Tibial artery (tissue), 4 donors: ENCODE measurements around the gene LMNTD1.
"Not testable (repeated sequence)": the region's sequence is repeated elsewhere in the genome, so short reads cannot be mapped to it uniquely, and the experiment has no call there.

Source experiments
- DNase-seq, 2 donors: peaks; one replicate each; pipeline ENCODE4 v3.0.0-alpha.2; 2019
- H3K27ac ChIP-seq, 2 donors: fragments of 200-600 bp; sonication (generic) in 1 of 2; 1 replicate in 1 of 2; 2 replicates in 1 of 2; pipeline ENCODE4 v1.5.1; 2018 to 2019; ENCODE audit warnings: mild to moderate bottlenecking in 1 of 2
- H3K27me3 ChIP-seq, 2 donors: fragments of 200-600 bp; sonication (generic) in 1 of 2; one replicate each; pipeline versions ENCODE4 v1.5.1 to v1.6.0; 2016 to 2019
- H3K36me3 ChIP-seq, 3 donors: fragments of 200-600 bp; sonication (generic) in 2 of 3; one replicate each; pipeline ENCODE4 v1.5.1; 2016 to 2019; ENCODE audit warnings: mild to moderate bottlenecking in 2 of 3
- H3K4me1 ChIP-seq, 4 donors: fragments of 200-600 bp; sonication (generic) in 2 of 4; 1 replicate in 3 of 4; 2 replicates in 1 of 4; pipeline ENCODE4 v1.5.1; 2016 to 2019
- H3K4me3 ChIP-seq, 2 donors: fragments of 200-600 bp; sonication (generic) in 1 of 2; 1 replicate in 1 of 2; 2 replicates in 1 of 2; pipeline ENCODE4 v1.5.1; 2018 to 2019; ENCODE audit warnings: mild to moderate bottlenecking in 2 of 2
- H3K9me3 ChIP-seq, 3 donors: fragments of 200-600 bp; sonication (generic) in 1 of 3; one replicate each; pipeline ENCODE4 v1.5.1; 2016 to 2019
- intact Hi-C: fragments of 100-400 bp; cut with DNase I; formaldehyde crosslinking; loops from one replicate; pipeline ENCODE4 v1.15.0; 2023; ENCODE audit warnings: low total_unique reads
- TF ChIP-seq, protein P1 (sequence below), 2 experiments: fragments of 200-600 bp in 1 of 2; fragments of 450-650 bp in 1 of 2; IDR thresholded peaks; one replicate each; pipeline ENCODE4 v1.5.1; 2017 to 2019; ENCODE audit warnings: antibody characterized with exemption in 2 of 2, mild to moderate bottlenecking in 1 of 2, moderate library complexity in 1 of 2

The LMNTD1 gene, protein sequence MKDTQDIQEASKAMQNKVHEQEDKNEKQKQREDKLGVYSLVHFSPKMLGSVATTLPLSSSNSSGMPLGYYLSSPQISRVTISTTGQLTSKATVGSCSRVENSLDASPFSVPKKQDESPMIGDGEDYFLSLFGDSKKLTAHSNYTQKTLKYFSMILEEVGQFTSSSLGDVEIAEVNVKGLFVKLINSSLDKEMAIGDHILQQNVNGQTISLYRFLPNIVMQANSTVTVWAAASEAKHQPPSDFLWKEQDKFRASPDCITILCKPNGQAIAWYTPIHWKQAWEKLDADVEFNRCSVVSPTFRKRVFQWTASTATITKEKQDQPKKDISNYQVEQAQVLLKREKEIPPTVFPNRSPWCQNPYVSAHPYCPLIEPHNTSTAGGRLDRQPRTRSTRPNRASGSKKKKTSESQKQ

DNA sequence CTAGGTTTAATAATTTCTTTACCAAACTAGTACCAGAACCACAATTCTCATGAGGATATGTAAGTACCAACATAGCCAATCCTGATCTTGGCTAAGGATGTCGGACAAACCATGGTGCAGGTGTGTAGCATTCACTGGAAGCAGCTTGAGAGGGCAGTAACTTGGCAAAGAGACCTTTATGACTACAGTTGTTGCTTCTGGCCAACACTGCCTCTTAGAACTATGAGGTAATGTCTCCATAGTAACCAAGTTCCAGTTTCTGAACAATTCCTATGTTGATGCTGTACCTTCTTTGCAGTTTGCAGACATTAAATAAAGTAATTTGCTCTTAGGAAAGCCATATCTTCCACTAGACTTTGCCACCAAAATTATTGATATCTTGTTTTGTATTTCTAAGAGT lies at the start of gene LMNTD1:
Gene LMNTD1, minus strand, starts transcription at position 186 of the 400 bp plus-strand sequence. CDS start 324 bp downstream, outside the sequence.
- TF ChIP-seq, protein P1, sequence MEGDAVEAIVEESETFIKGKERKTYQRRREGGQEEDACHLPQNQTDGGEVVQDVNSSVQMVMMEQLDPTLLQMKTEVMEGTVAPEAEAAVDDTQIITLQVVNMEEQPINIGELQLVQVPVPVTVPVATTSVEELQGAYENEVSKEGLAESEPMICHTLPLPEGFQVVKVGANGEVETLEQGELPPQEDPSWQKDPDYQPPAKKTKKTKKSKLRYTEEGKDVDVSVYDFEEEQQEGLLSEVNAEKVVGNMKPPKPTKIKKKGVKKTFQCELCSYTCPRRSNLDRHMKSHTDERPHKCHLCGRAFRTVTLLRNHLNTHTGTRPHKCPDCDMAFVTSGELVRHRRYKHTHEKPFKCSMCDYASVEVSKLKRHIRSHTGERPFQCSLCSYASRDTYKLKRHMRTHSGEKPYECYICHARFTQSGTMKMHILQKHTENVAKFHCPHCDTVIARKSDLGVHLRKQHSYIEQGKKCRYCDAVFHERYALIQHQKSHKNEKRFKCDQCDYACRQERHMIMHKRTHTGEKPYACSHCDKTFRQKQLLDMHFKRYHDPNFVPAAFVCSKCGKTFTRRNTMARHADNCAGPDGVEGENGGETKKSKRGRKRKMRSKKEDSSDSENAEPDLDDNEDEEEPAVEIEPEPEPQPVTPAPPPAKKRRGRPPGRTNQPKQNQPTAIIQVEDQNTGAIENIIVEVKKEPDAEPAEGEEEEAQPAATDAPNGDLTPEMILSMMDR (IDR thresholded peaks at IDR 0.05): no peak
- no peaks in the 10 kb centered on the region for H3K9me3 ChIP-seq
- H3K4me1 ChIP-seq: no peaks in the 10 kb centered on the region
- H3K27ac ChIP-seq: no peak within 1 kb of the TSS
- intact Hi-C loops: no loop called here
- H3K4me3 ChIP-seq: no peak within 1 kb of the TSS
- no peak for DNase-seq
- H3K36me3 ChIP-seq: no peaks in the 10 kb centered on the region
- no peaks in the 10 kb centered on the region for H3K27me3 ChIP-seq

DNA sequence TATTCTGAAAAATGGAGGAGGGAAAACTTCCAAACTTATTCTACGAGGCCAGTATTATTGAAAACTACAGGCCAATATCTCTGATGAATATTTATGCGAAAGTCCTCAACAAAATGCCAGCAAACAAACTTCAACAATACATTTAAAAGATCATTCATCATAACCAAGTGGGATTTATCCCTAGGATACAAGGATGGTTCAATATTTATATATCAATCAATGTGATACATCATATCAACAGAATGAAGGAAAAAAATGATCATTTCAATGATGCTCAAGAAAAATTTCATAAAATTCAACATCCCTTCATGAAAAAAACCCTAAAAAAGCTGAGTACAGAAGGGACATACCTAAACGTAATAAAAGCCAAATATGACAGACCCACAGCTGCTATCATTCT lies 45.9 kb upstream of the LMNTD1 start:
- Histone ChIP-seq H3K27me3 (no peaks in the 10 kb centered on the region), H3K27ac (no peak overlapping the region), H3K9me3 (peaks cover 0 to 4% (median 0%) of the 10 kb centered on the region in 3 donors), H3K4me1 (no peaks in the 10 kb centered on the region), H3K4me3 (no peak overlapping the region), H3K36me3 (no peaks in the 10 kb centered on the region)
- TF ChIP-seq, protein P1 (IDR thresholded peaks at IDR 0.05): no peak
- intact Hi-C loops: no loop called here
- no peak for DNase-seq

DNA sequence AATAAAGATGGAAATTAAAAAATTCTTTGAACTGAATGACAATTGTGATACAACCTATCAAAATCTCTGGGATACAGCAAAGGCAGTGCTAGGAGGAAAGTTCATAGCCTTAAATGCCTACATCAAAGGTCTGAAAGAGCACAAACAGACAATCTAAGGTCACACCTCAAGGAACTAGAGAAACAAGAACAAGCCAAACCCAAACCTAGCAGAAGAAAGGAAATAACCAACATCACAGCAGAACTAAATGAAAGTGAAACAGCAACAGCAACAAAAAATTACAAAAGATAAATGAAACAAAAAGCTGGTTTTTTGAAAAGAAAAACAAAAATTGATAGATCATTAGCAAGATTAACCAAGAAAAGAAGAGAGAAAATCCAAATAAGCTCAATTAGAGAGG lies 42.4 kb upstream of the LMNTD1 start:
- intact Hi-C loops, H3K4me1 ChIP-seq, H3K4me3 ChIP-seq, H3K36me3 ChIP-seq, H3K9me3 ChIP-seq, DNase-seq, H3K27ac ChIP-seq, H3K27me3 ChIP-seq: not testable (repeated sequence)

DNA sequence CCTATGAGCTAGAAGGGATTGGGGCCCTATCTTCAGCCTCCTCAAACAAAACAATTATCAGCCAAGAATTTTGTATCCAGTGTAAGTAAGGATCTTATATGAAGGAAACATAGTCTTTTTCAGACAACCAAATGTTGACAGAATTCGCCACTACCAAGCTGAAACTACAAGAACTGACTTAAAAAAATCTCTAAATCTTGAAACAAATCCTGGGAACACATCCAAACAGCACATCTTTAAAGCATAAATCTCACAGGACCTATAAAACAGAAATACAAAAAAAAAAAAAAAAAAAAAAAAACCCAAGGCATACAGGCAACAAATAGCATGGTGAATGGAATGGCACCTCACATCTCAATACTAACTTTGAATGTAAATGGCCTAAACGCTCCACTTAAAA lies 41.3 kb upstream of the LMNTD1 start:
- no peaks in the 10 kb centered on the region for H3K27me3 ChIP-seq
- H3K36me3 ChIP-seq: no peaks in the 10 kb centered on the region
- H3K27ac ChIP-seq: no peak overlapping the region
- no peak for DNase-seq
- H3K9me3 ChIP-seq: no peaks in the 10 kb centered on the region
- intact Hi-C loops: no loop called here
- H3K4me3 ChIP-seq: no peak overlapping the region
- H3K4me1 ChIP-seq: no peaks in the 10 kb centered on the region
- TF ChIP-seq, protein P1 (IDR thresholded peaks at IDR 0.05): no peak

DNA sequence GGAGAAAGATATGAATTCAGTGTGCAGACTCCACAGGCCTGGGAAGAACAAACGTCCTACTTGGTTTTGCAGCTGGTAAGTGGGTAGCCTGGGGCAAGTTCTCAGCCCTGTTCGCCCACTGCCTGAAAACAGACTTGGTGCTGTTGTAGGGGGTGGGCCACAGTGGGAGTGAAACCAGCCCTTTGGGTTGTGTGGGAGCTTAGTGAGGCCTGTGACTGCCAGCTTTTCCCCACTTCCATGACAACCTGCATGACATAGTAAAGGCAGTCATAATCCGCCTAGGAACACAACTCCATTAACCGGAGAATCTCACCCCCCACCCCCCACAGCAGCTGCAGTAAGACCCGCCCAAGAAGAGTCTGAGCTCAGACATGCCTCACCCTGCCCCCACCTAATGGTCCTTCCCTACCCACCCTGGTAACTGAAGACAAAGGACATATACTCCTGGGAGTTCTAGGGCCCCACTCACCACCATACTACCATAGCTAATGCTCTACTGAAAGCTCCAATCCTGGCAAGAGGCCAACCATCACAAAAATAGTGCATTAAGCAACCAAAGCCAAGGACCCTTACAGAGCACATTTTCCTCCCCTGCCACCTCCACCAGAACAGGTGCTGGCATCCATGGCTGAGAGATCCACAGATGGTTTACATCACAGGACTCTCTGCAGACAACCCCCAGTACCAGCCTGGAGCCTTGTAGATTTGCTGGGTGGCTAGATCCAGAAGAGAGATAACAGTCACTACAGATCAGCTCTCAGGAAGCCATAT lies 39.8 kb upstream of the LMNTD1 start:
- Histone ChIP-seq H3K36me3 (no peaks in the 10 kb centered on the region), H3K27ac (no peak overlapping the region), H3K4me1 (no peaks in the 10 kb centered on the region), H3K9me3 (no peaks in the 10 kb centered on the region), H3K4me3 (no peak overlapping the region), H3K27me3 (no peaks in the 10 kb centered on the region)
- TF ChIP-seq, protein P1 (IDR thresholded peaks at IDR 0.05): no peak
- DNase-seq: no peak
- intact Hi-C loops: no loop called here

DNA sequence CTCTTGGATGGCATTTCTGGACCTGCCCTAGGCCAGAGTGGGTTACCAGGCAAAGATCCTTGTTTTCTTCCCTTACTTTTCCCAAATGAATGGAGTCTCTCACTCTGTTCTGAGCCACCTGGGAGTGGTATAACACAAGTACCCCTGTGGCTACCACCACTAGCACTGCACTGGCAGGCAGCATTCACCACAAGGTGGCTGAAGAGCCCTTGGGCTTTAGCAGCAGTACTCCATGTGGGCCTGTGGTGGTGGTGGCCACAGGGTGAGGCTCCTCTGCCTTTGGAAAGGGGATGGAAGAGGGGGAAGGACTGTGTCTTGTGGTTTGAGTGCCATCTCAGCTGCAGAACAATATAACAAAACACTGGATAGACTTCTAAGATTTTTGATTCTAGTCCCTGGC lies 38.1 kb upstream of the LMNTD1 start:
- Histone ChIP-seq H3K9me3 (no peaks in the 10 kb centered on the region), H3K4me1 (no peaks in the 10 kb centered on the region), H3K27me3 (no peaks in the 10 kb centered on the region), H3K27ac (no peak overlapping the region), H3K36me3 (no peaks in the 10 kb centered on the region), H3K4me3 (no peak overlapping the region)
- DNase-seq: no peak
- TF ChIP-seq, protein P1 (IDR thresholded peaks at IDR 0.05): no peak
- intact Hi-C loops: no loop called here
